GM12878 (cell line): Measurements from ENCODE around the gene TMEM161B. TPM values are rescaled to one million over a fixed set of nuclear protein-coding genes. Genes with fewer than 3 reads are reported as not detected.

Experiments used
- polyA plus RNA-seq, 11 experiments: library from polyadenylated mRNA; depleted of rRNA in 4 of 11; unstranded in 6 of 11; stranded (reverse) in 5 of 11; fragments of >200 nt; fragmentation: Nextera tagmentation in 4 of 11; fragmentation: Illumina TruSeq in 1 of 11; extraction: Ambion mirVana in 4 of 11; extraction: Trizol in 1 of 11; gene quantifications; 1 replicate in 1 of 11; 2 replicates in 10 of 11; pipeline versions ENCODE4 v1.2.1 to v1.2.3, GENCODE V29; 2011 to 2016; ENCODE audit warnings: inconsistent platforms in 2 of 11, missing spikeins in 2 of 11, low read depth in 1 of 11
- small RNA-seq: library from RNA; depleted of rRNA; stranded (forward); fragments of <200 nt; gene quantifications from one replicate; pipeline ENCODE3, GENCODE V24; 2014
- total RNA-seq, 4 experiments: library from RNA; depleted of rRNA in 3 of 4; stranded (reverse); fragments of >200 nt in 3 of 4; fragmentation: Illumina TruSeq in 1 of 4; extraction: Trizol in 1 of 4; gene quantifications; 2 replicates each; pipeline versions ENCODE4 v1.2.1 to v1.2.3, GENCODE V29; 2013 to 2021

TMEM161B gene
- total and polyA plus RNA-seq, 10 of the 15 experiments (the other 5 are each of a cell fraction or from before 2014, with no cell fraction given) = 13.8 to 38.9 (median 25.0) TPM

Small RNA genes lying within 50 kb of the gene (small RNA-seq; reads per million reads assigned to genes)
- not detected for gene RNA5SP187
